Measurements from ENCODE around the gene CACNG1. TPM values are rescaled to one million over a fixed set of nuclear protein-coding genes. Genes with fewer than 3 reads are reported as not detected.

CACNG1 gene
- total and polyA plus RNA-seq, 2 experiments from 2014 or later = not detected

DNA sequence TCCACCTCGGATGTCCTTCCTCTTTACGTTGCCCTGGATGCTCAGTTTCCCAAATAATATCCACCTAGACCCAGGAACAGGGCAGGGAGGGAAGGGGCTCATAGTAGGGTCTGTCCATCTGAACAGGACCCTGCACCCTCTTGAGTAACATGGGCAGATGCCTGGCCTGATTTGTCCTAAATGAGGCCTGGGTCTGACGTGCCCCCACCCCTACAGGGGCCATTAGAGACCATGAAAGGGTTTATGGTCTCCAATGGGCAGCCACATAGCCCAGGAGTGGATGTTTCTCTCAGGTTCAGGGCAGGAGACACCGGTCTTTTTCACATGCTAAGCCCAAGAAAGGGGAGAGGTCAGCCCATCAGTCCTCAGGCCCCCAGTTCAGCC, 6.8 kb downstream of the CACNG1 start:
- 87% methylated on average over 4 of the region's 4 CpGs for WGBS (ENCODE audit: low lambda C conversion rate, missing lambda C conversion rate)

DNA sequence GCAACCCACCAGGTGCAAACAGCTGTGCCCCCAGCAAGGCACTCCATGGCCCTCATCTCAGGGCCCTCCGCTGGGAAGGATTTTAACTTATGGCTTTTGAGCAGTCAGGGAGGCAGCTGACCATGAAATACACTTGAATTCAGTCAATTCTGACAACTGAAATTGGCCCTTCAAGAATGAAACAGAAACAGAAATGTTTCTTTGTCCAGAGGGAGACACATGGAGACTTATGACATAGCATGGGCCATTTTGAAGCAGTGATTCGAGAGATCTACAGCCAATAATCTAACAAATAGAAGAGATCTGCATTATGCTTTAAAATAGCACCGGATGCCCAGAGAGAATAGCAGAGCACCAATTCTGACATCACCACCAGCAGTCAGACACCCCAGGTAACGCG, 7.5 kb downstream of the CACNG1 start:
- Histone ChIP-seq H3K4me2 (no peak overlapping the region), H3K27me3 (no peaks in the 10 kb centered on the region), H3K9me2 (replicated peaks; ENCODE audit: insufficient read depth) (no peaks in the 10 kb centered on the region), H3K27ac (no peak overlapping the region), H3K4me1 (ENCODE audit: insufficient read depth) (no peaks in the 10 kb centered on the region), H3K79me2 (no peaks in the 10 kb centered on the region), H3K4me3 (no peak overlapping the region), H2AFZ (no peak overlapping the region), H4K20me1 (ENCODE audit: insufficient read depth, poor library complexity, severe bottlenecking) (no peaks in the 10 kb centered on the region), H3K36me3 (replicated peaks; ENCODE audit: insufficient read depth, low read depth) (no peaks in the 10 kb centered on the region), H3K9me3 (ENCODE audit: low read depth) (peaks cover 11% of the 10 kb centered on the region)
- TF ChIP-seq, protein P1, sequence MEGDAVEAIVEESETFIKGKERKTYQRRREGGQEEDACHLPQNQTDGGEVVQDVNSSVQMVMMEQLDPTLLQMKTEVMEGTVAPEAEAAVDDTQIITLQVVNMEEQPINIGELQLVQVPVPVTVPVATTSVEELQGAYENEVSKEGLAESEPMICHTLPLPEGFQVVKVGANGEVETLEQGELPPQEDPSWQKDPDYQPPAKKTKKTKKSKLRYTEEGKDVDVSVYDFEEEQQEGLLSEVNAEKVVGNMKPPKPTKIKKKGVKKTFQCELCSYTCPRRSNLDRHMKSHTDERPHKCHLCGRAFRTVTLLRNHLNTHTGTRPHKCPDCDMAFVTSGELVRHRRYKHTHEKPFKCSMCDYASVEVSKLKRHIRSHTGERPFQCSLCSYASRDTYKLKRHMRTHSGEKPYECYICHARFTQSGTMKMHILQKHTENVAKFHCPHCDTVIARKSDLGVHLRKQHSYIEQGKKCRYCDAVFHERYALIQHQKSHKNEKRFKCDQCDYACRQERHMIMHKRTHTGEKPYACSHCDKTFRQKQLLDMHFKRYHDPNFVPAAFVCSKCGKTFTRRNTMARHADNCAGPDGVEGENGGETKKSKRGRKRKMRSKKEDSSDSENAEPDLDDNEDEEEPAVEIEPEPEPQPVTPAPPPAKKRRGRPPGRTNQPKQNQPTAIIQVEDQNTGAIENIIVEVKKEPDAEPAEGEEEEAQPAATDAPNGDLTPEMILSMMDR (IDR thresholded peaks at IDR 0.05; ENCODE audit: poor library complexity) = no peak
- TF ChIP-seq EZH2phosphoT487 (IDR thresholded peaks at IDR 0.05; ENCODE audit: low read depth, severe bottlenecking, unreplicated experiment) (no peak), EZH2 (IDR thresholded peaks at IDR 0.05; ENCODE audit: borderline replicate concordance) (no peak)
- no peak for DNase-seq (ENCODE audit: low spot score)
- 94% methylated on average over 5 of the region's 5 CpGs for WGBS (ENCODE audit: low lambda C conversion rate, missing lambda C conversion rate)

More for the DNA sequence above, 6.8 kb downstream of the CACNG1 start:
- TF ChIP-seq EZH2 (IDR thresholded peaks at IDR 0.05; ENCODE audit: borderline replicate concordance) (no peak), EZH2phosphoT487 (IDR thresholded peaks at IDR 0.05; ENCODE audit: low read depth, severe bottlenecking, unreplicated experiment) (no peak)
- TF ChIP-seq, protein P1 (IDR thresholded peaks at IDR 0.05; ENCODE audit: poor library complexity) = no peak
- Histone ChIP-seq H3K36me3 (replicated peaks; ENCODE audit: insufficient read depth, low read depth) (no peaks in the 10 kb centered on the region), H3K79me2 (no peaks in the 10 kb centered on the region), H3K27ac (no peak overlapping the region), H3K4me1 (ENCODE audit: insufficient read depth) (no peaks in the 10 kb centered on the region), H3K9me2 (replicated peaks; ENCODE audit: insufficient read depth) (no peaks in the 10 kb centered on the region), H4K20me1 (ENCODE audit: insufficient read depth, poor library complexity, severe bottlenecking) (no peaks in the 10 kb centered on the region), H3K4me3 (no peak overlapping the region), H3K9me3 (ENCODE audit: low read depth) (peaks cover 11% of the 10 kb centered on the region), H3K4me2 (no peak overlapping the region), H3K27me3 (no peaks in the 10 kb centered on the region), H2AFZ (no peak overlapping the region)
- DNase-seq (ENCODE audit: low spot score) = no peak

DNA sequence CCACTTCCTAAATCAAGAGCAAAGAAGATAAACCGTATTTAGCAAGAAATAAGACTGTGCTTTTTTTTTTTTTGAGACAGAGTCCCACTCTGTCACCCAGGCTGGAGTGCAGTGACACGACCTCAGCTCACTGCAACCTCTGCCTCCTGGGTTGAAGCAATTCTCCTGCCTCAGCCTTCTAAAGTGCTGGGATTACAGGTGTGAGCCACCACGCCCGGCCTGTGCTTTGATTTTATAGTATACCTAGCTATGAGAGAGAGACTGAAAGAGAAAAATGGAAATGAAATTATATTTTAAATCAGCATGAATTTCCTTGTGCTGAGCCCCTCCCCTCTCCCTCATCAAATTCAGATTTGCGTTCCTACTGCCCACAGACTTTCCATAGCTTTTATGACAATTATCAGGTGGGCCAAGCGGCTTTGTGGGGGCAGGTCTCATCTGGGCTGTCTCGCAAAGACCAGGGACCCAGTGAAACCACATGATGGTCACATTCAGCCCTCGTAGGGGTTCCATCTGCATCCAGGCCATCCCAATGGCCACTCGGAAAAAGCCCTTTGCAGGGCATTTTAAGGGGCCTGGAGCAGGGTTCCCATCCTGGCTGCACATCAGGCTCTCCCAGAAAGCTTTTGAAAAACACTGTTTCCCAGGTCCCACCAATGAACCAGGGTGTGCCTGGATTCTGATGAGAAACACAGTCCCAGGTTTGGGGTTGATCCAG, 8.5 kb downstream of the CACNG1 start:
- H3K27me3 ChIP-seq = no peaks in the 10 kb centered on the region
- no peak overlapping the region for H3K4me2 ChIP-seq
- no peak overlapping the region for H3K27ac ChIP-seq
- H3K4me3 ChIP-seq = no peak overlapping the region
- no peaks in the 10 kb centered on the region for H3K79me2 ChIP-seq
- no peak overlapping the region for H2AFZ ChIP-seq
- no peaks in the 10 kb centered on the region for H4K20me1 ChIP-seq (ENCODE audit: insufficient read depth, poor library complexity, severe bottlenecking)
- H3K9me3 ChIP-seq (ENCODE audit: low read depth) = peaks cover 11% of the 10 kb centered on the region
- H3K36me3 ChIP-seq (replicated peaks; ENCODE audit: insufficient read depth, low read depth) = no peaks in the 10 kb centered on the region
- no peaks in the 10 kb centered on the region for H3K4me1 ChIP-seq (ENCODE audit: insufficient read depth)
- no peak for DNase-seq (ENCODE audit: low spot score)
- H3K9me2 ChIP-seq (replicated peaks; ENCODE audit: insufficient read depth) = no peaks in the 10 kb centered on the region
- TF ChIP-seq, protein P1 (IDR thresholded peaks at IDR 0.05; ENCODE audit: poor library complexity) = no peak
- TF ChIP-seq EZH2phosphoT487 (IDR thresholded peaks at IDR 0.05; ENCODE audit: low read depth, severe bottlenecking, unreplicated experiment) (no peak), EZH2 (IDR thresholded peaks at IDR 0.05; ENCODE audit: borderline replicate concordance) (no peak)
- WGBS (ENCODE audit: low lambda C conversion rate, missing lambda C conversion rate) = 91% methylated on average over 9 of the region's 9 CpGs

Measured in hepatocyte (in vitro differentiated cells).